Measurements from ENCODE around the gene NPIPB12.
"Not testable (repeated sequence)": the region's sequence is repeated elsewhere in the genome, so short reads cannot be mapped to it uniquely, and the experiment has no call there.

GRCh38 chr16:29482276-29482675 lies 23.9 kb downstream of the NPIPB12 start:
- TF ChIP-seq, protein P1, sequence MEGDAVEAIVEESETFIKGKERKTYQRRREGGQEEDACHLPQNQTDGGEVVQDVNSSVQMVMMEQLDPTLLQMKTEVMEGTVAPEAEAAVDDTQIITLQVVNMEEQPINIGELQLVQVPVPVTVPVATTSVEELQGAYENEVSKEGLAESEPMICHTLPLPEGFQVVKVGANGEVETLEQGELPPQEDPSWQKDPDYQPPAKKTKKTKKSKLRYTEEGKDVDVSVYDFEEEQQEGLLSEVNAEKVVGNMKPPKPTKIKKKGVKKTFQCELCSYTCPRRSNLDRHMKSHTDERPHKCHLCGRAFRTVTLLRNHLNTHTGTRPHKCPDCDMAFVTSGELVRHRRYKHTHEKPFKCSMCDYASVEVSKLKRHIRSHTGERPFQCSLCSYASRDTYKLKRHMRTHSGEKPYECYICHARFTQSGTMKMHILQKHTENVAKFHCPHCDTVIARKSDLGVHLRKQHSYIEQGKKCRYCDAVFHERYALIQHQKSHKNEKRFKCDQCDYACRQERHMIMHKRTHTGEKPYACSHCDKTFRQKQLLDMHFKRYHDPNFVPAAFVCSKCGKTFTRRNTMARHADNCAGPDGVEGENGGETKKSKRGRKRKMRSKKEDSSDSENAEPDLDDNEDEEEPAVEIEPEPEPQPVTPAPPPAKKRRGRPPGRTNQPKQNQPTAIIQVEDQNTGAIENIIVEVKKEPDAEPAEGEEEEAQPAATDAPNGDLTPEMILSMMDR (IDR thresholded peaks at IDR 0.05; ENCODE audit: low read depth, low read length, poor library complexity, severe bottlenecking), result not testable (repeated sequence)
- not testable (repeated sequence) for TF ChIP-seq EZH2phosphoT487 (IDR thresholded peaks at IDR 0.05; ENCODE audit: borderline replicate concordance, low read length)

Data from DOHH2 (cell line).